Activated CD4-positive, alpha-beta T cell treated with anti-CD3 and anti-CD28 coated beads, Interleukin-2, amount 50 U/mL, for 16 hours (primary cell): ENCODE results near the gene FMNL1.

Source experiments
- DNase-seq: peaks from one replicate; pipeline ENCODE4 v3.0.0-alpha.2; 2020

FMNL1 gene

GRCh38 chr17:45284176-45285140 is 62.8 kb downstream of the FMNL1 start:
- peak; percentile 43 for DNase-seq

- no peak for DNase-seq
These were observed 64.6 kb downstream of the FMNL1 start for GRCh38 chr17:45286286-45286685.

DNA sequence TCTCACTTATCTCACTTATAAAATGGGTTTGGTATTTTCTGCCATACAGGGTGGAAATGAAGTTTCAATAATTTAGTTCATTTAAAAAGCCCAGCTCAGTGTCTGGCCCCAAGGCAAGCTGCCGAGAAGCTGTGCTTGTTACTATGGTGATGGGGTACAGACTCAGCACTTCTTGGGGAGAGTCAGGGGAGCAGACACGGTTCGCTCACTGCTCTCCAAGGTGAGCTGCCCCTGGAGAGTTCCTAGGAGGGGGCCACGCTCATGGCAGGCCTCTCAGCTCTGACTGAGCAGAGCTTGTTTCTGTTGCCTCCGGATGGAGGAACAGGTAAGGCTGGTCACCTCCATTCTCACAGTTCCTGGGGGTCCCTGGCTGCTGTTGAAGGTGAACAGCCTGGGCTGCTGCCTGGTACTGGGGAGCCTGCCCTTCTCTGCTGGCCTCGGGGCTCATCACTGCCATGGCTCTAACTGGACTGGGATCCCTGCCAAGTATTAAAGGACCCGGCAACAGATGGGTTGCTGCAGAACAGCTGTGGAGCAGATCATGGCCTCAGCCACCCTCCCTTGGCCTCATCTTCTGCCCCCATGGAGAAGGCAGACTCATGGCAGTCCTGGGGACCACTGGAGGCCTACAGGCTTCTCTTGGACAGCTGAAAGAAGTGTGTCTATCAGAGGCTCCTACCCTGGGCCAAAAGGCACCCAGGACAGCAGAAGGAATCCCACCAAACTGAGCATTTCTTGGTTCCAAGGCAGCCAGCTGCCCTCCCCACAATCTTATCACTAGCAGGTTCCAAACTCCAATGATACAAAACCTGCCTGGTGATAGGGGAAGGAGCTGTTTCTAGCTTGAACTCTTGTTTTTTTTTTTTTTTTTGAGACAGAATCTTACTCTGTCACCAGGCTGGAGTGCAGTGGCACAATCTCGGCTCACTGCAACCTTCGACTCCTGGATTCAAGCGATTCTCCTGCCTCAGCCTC is 66.1 kb downstream of the FMNL1 start:
- no peak for DNase-seq

DNA sequence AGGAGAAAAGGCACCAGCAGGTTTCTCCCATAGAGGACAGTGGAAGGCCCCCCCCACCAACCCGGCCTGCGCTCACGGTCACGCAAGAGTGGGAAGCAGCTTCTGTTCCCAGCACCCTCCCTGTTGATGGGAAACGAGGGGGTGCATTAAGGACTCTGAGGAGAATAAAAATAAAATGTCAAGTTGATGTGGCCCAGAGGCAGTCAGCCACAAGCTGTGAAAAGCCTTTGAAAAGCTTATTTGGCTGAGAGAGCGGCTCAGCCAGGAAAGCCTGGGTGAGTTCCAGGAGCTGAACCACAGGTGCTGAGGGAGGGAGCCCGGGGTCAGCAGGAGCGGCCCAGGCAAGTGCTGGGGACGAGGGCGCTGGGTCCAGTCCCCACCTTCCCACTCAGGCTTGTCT is 67.1 kb downstream of the FMNL1 start:
- DNase-seq, result no peak

- no peak for DNase-seq
These were observed 67.9 kb downstream of the FMNL1 start for GRCh38 chr17:45289301-45290268.

- no peak for DNase-seq
These were observed 68.6 kb downstream of the FMNL1 start for GRCh38 chr17:45290269-45290765.

- DNase-seq, result no peak
These were observed 69.6 kb downstream of the FMNL1 start for GRCh38 chr17:45291171-45291805.

DNA sequence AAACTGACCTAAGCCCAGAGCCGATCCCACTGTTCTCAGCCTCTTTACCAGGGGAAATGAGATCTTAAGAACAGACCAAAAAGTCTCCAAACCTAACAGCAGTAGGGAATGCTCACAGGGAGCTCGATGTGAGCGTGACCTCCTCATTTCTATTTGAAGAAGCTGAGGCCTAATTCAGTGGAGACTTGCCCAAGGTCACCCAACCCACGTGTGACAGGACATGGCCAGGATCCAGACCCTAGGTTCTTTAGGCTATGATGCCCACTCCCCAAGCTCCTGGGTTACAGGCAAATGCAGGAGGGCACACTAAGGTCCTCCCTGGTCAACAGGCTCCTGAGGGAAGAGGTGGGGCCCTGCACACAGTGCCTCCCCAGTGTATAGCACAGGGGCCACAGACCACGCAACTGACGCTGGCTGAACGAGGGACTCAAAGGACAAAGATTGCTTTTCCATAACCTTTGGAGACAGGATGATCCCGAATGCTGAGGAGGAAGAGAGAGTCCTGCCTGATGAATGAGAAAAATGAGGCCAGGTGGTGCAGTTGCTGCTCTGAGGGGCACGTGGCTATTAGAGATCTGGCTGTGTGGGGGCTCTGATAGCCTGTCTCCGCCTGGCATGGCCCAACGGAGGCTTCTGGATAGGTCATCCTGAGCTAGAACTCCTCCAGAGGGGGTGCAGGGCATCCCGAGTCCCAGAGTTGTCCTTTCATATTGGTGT is 71.2 kb downstream of the FMNL1 start:
- no peak for DNase-seq

DNA sequence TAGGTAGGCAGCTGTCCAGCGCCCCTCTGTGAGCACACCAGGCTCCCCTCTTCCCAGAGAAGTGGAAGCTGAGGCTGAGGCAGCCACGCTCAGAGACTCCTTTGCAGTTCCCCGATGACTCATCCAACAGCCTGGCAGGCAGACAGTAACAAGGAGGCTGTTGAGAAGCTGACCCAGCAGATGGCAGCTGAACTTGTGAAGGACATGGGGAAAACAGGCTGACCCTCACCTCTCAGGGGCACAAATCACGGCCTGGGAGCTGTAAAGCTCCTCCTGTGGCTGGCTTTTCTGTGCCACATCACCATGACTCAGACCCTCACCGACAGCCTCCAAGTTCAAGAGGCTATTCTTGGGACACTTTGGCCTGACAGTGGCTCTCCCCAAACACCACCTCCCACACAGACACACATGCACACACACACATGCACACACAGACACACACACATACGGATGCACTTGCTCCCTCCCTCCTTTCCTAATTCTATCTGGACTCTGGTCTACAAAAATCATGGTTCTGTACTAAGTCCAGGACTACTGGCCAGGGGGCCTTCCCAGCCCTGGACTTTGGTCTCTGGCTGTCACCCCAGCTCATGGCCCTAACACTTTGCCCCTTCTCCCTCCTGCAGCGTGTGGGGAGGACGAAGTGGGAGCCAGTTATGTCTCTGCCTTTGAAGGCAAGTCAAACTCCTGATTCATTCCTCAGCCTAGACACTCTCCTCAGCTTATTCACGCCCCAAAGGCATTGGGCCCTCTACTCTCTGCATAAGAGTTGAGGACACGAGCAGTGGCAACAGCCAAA is 71.9 kb downstream of the FMNL1 start:
- peak; percentile 49 for DNase-seq

- DNase-seq, result no peak
These were observed 72.8 kb downstream of the FMNL1 start for GRCh38 chr17:45294506-45294905.

DNA sequence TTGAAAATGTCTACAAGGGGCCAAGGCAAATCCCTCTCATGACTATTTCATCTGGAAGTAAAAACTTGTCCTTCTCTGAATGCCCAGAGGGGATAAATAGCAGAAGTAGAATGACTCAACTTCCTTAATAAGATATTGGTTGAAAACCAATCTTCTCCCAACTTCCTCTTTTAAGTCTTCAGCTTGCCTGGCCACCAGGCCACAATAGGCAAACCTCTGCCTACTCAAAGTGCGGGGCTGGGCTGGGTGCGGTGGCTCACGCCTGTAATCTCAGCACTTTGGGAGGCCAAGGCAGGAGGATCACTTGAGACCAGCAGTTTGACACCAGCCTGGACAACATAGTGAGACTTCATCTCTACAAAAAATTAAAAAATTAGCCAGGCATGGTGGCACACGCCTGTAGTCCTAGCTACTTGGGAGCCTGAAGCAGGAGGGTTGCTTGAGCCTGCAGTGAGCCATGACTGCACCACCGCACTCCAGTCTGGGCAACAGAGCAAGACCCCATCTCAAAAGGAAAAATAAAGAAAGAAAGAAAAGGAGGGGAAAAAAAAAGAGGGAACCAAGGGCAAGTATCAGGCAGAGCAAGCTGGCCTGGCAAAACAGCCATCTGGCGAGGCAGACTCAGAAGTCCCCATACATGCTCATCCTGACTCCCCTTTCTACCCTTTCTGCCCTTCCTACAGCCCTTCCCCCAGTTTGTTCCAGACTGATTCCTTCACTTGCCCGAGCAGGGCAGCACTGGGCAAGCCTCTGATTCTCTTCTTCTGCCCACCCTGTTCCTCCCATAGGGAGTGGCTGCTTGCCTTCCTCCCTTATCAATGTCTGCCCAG is 74.5 kb downstream of the FMNL1 start:
- peak; percentile 41 for DNase-seq

GRCh38 chr17:45296833-45297124 is 75.1 kb downstream of the FMNL1 start:
- no peak for DNase-seq
